Peyer's patch (tissue), 4 donors: ENCODE measurements around the gene SLC25A13.

Experiments used
- POLR2A ChIP-seq, 2 donors: fragments of 450-650 bp; IDR thresholded peaks; one replicate each; pipeline ENCODE4 v1.5.1; 2017; ENCODE audit warnings: antibody characterized with exemption in 2 of 2, mild to moderate bottlenecking in 2 of 2, moderate library complexity in 2 of 2
- TF ChIP-seq, protein P1 (sequence below), 6 experiments: fragments of 450-650 bp in 4 of 6; fragments of 200-600 bp in 2 of 6; sonication (generic) in 1 of 6; IDR thresholded peaks; one replicate each; pipeline ENCODE4 v1.5.1; 2017 to 2019; ENCODE audit warnings: antibody characterized with exemption in 6 of 6, mild to moderate bottlenecking in 3 of 6, moderate library complexity in 1 of 6

GRCh38 chr7:96355990-96356506, 34.1 kb upstream of the SLC25A13 start:
- TF ChIP-seq, protein P1, sequence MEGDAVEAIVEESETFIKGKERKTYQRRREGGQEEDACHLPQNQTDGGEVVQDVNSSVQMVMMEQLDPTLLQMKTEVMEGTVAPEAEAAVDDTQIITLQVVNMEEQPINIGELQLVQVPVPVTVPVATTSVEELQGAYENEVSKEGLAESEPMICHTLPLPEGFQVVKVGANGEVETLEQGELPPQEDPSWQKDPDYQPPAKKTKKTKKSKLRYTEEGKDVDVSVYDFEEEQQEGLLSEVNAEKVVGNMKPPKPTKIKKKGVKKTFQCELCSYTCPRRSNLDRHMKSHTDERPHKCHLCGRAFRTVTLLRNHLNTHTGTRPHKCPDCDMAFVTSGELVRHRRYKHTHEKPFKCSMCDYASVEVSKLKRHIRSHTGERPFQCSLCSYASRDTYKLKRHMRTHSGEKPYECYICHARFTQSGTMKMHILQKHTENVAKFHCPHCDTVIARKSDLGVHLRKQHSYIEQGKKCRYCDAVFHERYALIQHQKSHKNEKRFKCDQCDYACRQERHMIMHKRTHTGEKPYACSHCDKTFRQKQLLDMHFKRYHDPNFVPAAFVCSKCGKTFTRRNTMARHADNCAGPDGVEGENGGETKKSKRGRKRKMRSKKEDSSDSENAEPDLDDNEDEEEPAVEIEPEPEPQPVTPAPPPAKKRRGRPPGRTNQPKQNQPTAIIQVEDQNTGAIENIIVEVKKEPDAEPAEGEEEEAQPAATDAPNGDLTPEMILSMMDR (IDR thresholded peaks at IDR 0.05): no peak
- no peak for TF ChIP-seq POLR2A (IDR thresholded peaks at IDR 0.05)
